ENCODE data around the gene MCF2L2.

DNA sequence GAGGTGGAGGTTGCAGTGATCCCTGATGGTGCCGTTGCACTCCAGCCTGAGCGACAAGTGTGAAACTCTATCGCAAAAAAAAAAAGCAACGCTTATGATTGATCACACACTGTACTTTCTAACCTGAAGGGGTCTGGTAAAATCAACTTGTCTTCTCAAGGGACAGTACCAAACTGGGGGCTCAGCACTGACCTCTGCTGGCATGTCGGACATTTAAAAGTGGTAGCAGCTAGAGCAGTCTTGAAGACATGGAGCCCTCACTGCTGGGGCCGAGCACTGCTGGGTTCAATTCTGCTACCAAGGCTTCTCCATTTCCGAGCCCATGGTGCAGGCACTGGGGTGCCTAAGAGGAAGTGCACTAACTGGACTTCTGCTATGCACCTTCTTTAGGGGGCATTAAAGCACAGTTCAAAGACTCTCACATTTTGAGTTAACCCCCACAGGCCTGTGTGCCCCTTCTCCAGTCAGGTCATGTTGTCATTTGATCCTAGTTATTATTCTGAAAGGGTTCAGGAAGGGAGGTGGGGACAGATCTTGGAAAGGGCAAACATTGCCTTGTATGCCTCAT lies 239.4 kb downstream of the MCF2L2 start:
- TF ChIP-seq, protein P1, sequence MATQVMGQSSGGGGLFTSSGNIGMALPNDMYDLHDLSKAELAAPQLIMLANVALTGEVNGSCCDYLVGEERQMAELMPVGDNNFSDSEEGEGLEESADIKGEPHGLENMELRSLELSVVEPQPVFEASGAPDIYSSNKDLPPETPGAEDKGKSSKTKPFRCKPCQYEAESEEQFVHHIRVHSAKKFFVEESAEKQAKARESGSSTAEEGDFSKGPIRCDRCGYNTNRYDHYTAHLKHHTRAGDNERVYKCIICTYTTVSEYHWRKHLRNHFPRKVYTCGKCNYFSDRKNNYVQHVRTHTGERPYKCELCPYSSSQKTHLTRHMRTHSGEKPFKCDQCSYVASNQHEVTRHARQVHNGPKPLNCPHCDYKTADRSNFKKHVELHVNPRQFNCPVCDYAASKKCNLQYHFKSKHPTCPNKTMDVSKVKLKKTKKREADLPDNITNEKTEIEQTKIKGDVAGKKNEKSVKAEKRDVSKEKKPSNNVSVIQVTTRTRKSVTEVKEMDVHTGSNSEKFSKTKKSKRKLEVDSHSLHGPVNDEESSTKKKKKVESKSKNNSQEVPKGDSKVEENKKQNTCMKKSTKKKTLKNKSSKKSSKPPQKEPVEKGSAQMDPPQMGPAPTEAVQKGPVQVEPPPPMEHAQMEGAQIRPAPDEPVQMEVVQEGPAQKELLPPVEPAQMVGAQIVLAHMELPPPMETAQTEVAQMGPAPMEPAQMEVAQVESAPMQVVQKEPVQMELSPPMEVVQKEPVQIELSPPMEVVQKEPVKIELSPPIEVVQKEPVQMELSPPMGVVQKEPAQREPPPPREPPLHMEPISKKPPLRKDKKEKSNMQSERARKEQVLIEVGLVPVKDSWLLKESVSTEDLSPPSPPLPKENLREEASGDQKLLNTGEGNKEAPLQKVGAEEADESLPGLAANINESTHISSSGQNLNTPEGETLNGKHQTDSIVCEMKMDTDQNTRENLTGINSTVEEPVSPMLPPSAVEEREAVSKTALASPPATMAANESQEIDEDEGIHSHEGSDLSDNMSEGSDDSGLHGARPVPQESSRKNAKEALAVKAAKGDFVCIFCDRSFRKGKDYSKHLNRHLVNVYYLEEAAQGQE (IDR thresholded peaks at IDR 0.05; ENCODE audit: unreplicated experiment), result no peak
- TF ChIP-seq, protein P2, sequence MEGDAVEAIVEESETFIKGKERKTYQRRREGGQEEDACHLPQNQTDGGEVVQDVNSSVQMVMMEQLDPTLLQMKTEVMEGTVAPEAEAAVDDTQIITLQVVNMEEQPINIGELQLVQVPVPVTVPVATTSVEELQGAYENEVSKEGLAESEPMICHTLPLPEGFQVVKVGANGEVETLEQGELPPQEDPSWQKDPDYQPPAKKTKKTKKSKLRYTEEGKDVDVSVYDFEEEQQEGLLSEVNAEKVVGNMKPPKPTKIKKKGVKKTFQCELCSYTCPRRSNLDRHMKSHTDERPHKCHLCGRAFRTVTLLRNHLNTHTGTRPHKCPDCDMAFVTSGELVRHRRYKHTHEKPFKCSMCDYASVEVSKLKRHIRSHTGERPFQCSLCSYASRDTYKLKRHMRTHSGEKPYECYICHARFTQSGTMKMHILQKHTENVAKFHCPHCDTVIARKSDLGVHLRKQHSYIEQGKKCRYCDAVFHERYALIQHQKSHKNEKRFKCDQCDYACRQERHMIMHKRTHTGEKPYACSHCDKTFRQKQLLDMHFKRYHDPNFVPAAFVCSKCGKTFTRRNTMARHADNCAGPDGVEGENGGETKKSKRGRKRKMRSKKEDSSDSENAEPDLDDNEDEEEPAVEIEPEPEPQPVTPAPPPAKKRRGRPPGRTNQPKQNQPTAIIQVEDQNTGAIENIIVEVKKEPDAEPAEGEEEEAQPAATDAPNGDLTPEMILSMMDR (conservative IDR thresholded peaks at IDR 0.05; ENCODE audit: low read depth in 2 of 2), result peak; percentile 68 to 83
- TF ChIP-seq EZH2phosphoT487 (IDR thresholded peaks at IDR 0.05; ENCODE audit: unreplicated experiment) (no peak), NANOG (IDR thresholded peaks at IDR 0.05; ENCODE audit: borderline replicate concordance) (no peak), JUNB (IDR thresholded peaks at IDR 0.05; ENCODE audit: unreplicated experiment) (no peak)

Measured in GM23338 (cell line).